Adrenal gland (tissue), 12 donors: ENCODE data around the gene NCLN. TPM values are rescaled to one million over a fixed set of nuclear protein-coding genes. Genes with fewer than 3 reads are reported as not detected.

Experiments used
- DNase-seq, 7 donors: peaks; one replicate each; pipeline ENCODE4 v3.0.0-alpha.2; 2019 to 2020
- H3K27ac ChIP-seq, 5 donors: fragments of 200-600 bp; sonication (generic) in 4 of 5; 1 replicate in 3 of 5; 2 replicates in 2 of 5; pipeline versions ENCODE4 v1.5.1 to v1.8.0; 2016 to 2020; ENCODE audit warnings: mild to moderate bottlenecking in 1 of 5
- H3K27me3 ChIP-seq: fragments of 200-600 bp; 2 replicates; pipeline ENCODE4 v1.8.0; 2021
- H3K36me3 ChIP-seq, 2 donors: fragments of 200-600 bp; replicated peaks in 1 of 2; 1 replicate in 1 of 2; 2 replicates in 1 of 2; pipeline versions ENCODE4 v1.5.1 to v1.8.0; 2018 to 2022
- H3K4me1 ChIP-seq, 2 donors: fragments of 200-600 bp; replicated peaks in 1 of 2; 1 replicate in 1 of 2; 2 replicates in 1 of 2; pipeline versions ENCODE4 v1.5.1 to v1.8.0; 2018 to 2021
- H3K4me3 ChIP-seq, 4 donors: fragments of 200-600 bp; sonication (generic) in 3 of 4; one replicate each; pipeline ENCODE4 v1.5.1; 2016 to 2018
- H3K9me3 ChIP-seq, 3 donors: fragments of 200-600 bp; sonication (generic) in 1 of 3; replicated peaks in 1 of 3; 1 replicate in 2 of 3; 2 replicates in 1 of 3; pipeline versions ENCODE4 v1.5.1 to v1.8.0; 2016 to 2021
- CTCF ChIP-seq, 6 experiments: fragments of 450-650 bp in 4 of 6; fragments of 200-600 bp in 2 of 6; sonication (generic) in 1 of 6; IDR thresholded peaks; 1 replicate in 5 of 6; 2 replicates in 1 of 6; pipeline versions ENCODE4 v1.5.1 to v1.8.0; 2016 to 2021; ENCODE audit warnings: antibody characterized with exemption in 6 of 6, mild to moderate bottlenecking in 2 of 6, moderate library complexity in 1 of 6
- POLR2A ChIP-seq, 2 donors: fragments of 450-650 bp; IDR thresholded peaks; one replicate each; pipeline ENCODE4 v1.6.1; 2017; ENCODE audit warnings: antibody characterized with exemption in 2 of 2, mild to moderate bottlenecking in 2 of 2, moderate library complexity in 1 of 2
- WGBS, 4 donors: extraction: QIAGEN DNeasy Blood & Tissue Kit in 2 of 4; methylation state at CpG; one replicate each; pipeline versions ENCODE4 v1.1.5 to v1.1.7; 2013 to 2017; 5-methylcytosine and 5-hydroxymethylcytosine counted together
- intact Hi-C, 2 donors: fragments of 100-400 bp; cut with DNase I; formaldehyde crosslinking; loops; one replicate each; pipeline versions ENCODE4 v1.14.1 to v1.15.0; 2022 to 2023
- polyA plus RNA-seq, 3 donors: library from polyadenylated mRNA; stranded (reverse); fragments of 200-250 nt in 2 of 3; fragments of 350-450 nt in 1 of 3; fragmentation: Illumina TruSeq in 1 of 3; extraction: RNeasy Lipid Tissue Mini Kit (QIAGEN cat#74804) in 1 of 3; gene quantifications; one replicate each; pipeline ENCODE4 v1.2.3, GENCODE V29; 2013 to 2014
- total RNA-seq, 9 donors: library from RNA; depleted of rRNA in 4 of 9; stranded (reverse); fragments of >200 nt in 4 of 9; fragments of 120-200 nt in 1 of 9; fragmentation: NEBNext Ultra II Directional in 1 of 9; extraction: Animal tissue kit (Norgen Biotek cat#: 25700) in 1 of 9; gene quantifications; one replicate each; pipeline versions ENCODE4 v1.1.0 to v1.2.4, GENCODE V29; 2013 to 2023
- donor health status: healthy with polysubstance abuse.
- donor health status: Bipolar disorder and iron deficiency.
- donor health status: DM: yes; HTN: yes; CAD: no.
- donor health status: DM: no; HTN: no; CAD: no.
- donor health status: DM: no; HTN: no; CAD: no.
- donor health status: DM: yes; HTN: yes; CAD: no.

Gene NCLN
- total and polyA plus RNA-seq, 12 donors, result 51.5 to 193 (median 94.0) TPM

GRCh38 chr19:3257071-3257470, 71.3 kb downstream of the NCLN start:
- TF ChIP-seq CTCF (IDR thresholded peaks at IDR 0.05), result no peak
- TF ChIP-seq POLR2A (IDR thresholded peaks at IDR 0.05), result no peak
- no peak for DNase-seq
- Histone ChIP-seq H3K9me3 (no peaks in the 10 kb centered on the region), H3K27ac (no peak overlapping the region), H3K4me1 (no peaks in the 10 kb centered on the region), H3K27me3 (no peaks in the 10 kb centered on the region), H3K4me3 (no peak overlapping the region), H3K36me3 (no peaks in the 10 kb centered on the region)
- intact Hi-C loops, result no loop called here
- WGBS, 4 donors, result 77 to 85% (median 81%) methylated on average over 8 of the region's 8 CpGs

Other genes with a start within 250 kb of the NCLN start
- 10 to 100 TPM in 1 of 9 donors, 1 to 10 TPM in 8; 1.1 to 10.6 (median 3.9) TPM for gene ZNF77, start 241.0 kb upstream of the NCLN start, total RNA-seq
- gene ZNF77, start 241.0 kb upstream of the NCLN start, polyA plus RNA-seq, result 1 to 10 TPM; 2.9 to 3.2 (median 3.1) TPM
- 1 to 10 TPM in 6 of 9 donors, under 1 TPM in 3; 0.48 to 3.2 (median 1.8) TPM for gene TLE6, start 208.4 kb upstream of the NCLN start, total RNA-seq
- 10 to 100 TPM in 1 of 3 donors, 1 to 10 TPM in 2; 1.2 to 13.9 (median 6.3) TPM for gene TLE6, start 208.4 kb upstream of the NCLN start, polyA plus RNA-seq
- gene TLE2, start 156.7 kb upstream of the NCLN start, total RNA-seq, result 100 to 1,000 TPM in 1 of 9 donors, 10 to 100 TPM in 7, 1 to 10 TPM in 1; 4.0 to 104 (median 55.6) TPM
- gene TLE2, start 156.7 kb upstream of the NCLN start, polyA plus RNA-seq, result 100 to 1,000 TPM in 1 of 3 donors, 10 to 100 TPM in 1, 1 to 10 TPM in 1; 8.4 to 106 (median 70.3) TPM
- 100 to 1,000 TPM; 167 to 968 (median 640) TPM for gene TLE5, start 123.4 kb upstream of the NCLN start, total RNA-seq
- gene TLE5, start 123.4 kb upstream of the NCLN start, polyA plus RNA-seq, result 1,000 to 10,000 TPM in 2 of 3 donors, 100 to 1,000 TPM in 1; 237 to 2,300 (median 1,557) TPM
- 10 to 100 TPM; 11.5 to 84.3 (median 64.2) TPM for gene GNA11, start 91.6 kb upstream of the NCLN start, total RNA-seq
- gene GNA11, start 91.6 kb upstream of the NCLN start, polyA plus RNA-seq, result 10 to 100 TPM; 20.6 to 38.3 (median 35.6) TPM
- gene GNA15, start 49.9 kb upstream of the NCLN start, total RNA-seq, result 10 to 100 TPM in 4 of 9 donors, 1 to 10 TPM in 4, under 1 TPM in 1; 0.61 to 16.3 (median 9.7) TPM
- 1 to 10 TPM; 1.6 to 7.3 (median 5.8) TPM for gene GNA15, start 49.9 kb upstream of the NCLN start, polyA plus RNA-seq
- gene S1PR4, start 7.2 kb upstream of the NCLN start, total RNA-seq, result 1 to 10 TPM in 7 of 9 donors, under 1 TPM in 2; 0.78 to 5.5 (median 2.5) TPM
- gene S1PR4, start 7.2 kb upstream of the NCLN start, polyA plus RNA-seq, result 1 to 10 TPM in 2 of 3 donors, not detected in 1; 1.6 to 2.2 TPM
- 1 to 10 TPM in 1 of 9 donors, under 1 TPM in 4, not detected in 4; 0.08 to 1.6 (median 0.61) TPM for gene CELF5, start 38.7 kb downstream of the NCLN start, total RNA-seq
- gene CELF5, start 38.7 kb downstream of the NCLN start, polyA plus RNA-seq, result under 1 TPM; 0.40 to 0.60 (median 0.56) TPM
- 100 to 1,000 TPM in 8 of 9 donors, 1 to 10 TPM in 1; 3.5 to 329 (median 214) TPM for gene NFIC, start 180.7 kb downstream of the NCLN start, total RNA-seq
- gene NFIC, start 180.7 kb downstream of the NCLN start, polyA plus RNA-seq, result 100 to 1,000 TPM in 1 of 3 donors, 10 to 100 TPM in 2; 34.9 to 154 (median 69.2) TPM